ENCODE results near the gene MARCHF10.
"Not testable (repeated sequence)": the region's sequence is repeated elsewhere in the genome, so short reads cannot be mapped to it uniquely, and the experiment has no call there.

The MARCHF10 gene

GRCh38 chr17:62696256-62696655 is 111.9 kb downstream of the MARCHF10 start:
- DNase-seq = no peak

DNA sequence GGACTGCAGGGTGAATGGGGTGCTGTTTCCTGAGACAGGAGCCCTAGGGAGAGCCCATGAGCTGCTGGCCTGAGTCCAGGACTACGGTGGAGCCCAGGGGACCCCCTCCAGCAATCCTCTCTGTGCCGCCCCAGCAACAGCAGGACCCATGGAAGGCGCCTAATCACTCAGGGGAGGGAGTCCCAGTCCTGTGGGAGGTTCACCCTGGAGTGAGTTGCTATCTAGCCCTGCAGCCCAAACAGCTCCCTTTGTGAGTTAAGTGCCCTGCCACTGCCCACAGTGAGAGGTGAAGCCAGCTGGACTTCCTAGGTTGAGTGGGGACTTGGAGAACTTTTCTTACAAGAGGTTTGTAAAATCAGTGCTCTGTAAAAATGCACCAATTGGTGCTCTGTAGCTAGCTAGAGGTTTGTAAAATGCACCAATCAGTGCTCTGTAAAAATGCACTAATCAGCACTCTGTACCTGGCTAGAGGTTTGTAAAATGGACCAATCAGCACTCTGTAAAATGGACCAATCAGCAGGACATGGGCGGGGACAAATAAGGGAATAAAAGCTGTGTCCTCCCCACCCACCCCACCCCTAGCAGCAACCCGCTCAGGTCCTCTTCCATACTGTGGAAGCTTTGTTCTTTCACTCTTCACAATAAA is 112.9 kb downstream of the MARCHF10 start:
- peak; percentile 3 for DNase-seq

DNA sequence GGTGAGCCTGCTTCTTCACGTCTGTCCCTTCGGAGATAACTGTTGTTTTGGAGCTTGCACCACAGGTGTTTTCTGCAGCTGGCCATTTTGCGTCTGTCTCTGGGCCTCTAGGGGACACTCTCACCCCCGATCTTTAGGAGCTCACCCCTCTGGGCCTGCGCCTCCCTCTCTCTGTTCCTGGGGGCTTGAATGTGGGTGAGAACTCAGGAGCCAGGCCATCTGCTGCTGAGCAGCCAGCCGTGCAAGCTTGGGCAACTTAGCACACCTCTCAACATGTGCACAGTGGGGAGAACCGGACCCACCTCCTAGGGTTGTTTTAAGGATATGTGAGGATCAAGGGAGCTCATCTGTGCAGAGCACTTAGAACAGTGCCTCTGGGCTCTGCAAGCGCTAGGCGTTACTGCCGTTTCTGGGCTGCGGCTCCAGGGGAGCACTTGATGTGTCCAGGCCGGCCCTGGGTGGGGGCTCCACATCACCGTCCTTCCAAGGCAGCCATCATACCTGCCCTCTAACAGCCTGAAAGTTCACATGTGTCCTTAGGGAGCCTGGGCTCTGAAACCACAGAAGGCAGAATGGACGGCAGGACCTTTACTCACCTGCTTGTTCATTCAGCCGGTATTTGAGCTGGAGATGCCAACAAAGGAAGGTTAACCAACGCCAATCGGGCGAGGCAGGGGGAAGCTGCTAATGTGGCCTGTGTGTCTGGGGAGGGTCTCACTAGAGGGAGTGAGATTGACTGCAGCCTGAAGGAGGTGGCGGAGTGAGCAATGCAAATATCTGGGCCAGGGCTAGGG is 114.3 kb downstream of the MARCHF10 start:
- no peak for DNase-seq

GRCh38 chr17:62692721-62693431 is 115.2 kb downstream of the MARCHF10 start:
- DNase-seq = peak; percentile 38

DNA sequence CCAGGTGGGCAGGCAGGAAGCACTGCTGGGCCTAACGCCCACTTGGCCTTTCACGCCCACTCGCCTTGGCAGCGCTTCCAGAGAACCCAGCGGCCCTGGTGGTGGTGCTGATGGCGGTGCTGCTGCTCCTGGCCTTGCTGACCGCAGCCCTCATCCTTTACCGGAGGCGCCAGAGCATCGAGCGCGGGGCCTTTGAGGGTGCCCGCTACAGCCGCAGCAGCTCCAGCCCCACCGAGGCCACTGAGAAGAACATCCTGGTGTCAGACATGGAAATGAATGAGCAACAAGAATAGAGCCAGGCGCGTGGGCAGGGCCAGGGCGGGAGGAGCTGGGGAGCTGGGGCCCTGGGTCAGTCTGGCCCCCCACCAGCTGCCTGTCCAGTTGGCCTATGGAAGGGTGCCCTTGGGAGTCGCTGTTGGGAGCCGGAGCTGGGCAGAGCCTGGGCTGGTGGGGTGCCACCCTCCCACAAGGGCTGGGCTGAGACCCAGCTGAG is 115.9 kb downstream of the MARCHF10 start:
- no peak for DNase-seq

GRCh38 chr17:62691589-62691915 is 116.6 kb downstream of the MARCHF10 start:
- DNase-seq = not testable (repeated sequence)

- DNase-seq = no peak
These were observed 117.8 kb downstream of the MARCHF10 start for GRCh38 chr17:62690168-62690897.

DNA sequence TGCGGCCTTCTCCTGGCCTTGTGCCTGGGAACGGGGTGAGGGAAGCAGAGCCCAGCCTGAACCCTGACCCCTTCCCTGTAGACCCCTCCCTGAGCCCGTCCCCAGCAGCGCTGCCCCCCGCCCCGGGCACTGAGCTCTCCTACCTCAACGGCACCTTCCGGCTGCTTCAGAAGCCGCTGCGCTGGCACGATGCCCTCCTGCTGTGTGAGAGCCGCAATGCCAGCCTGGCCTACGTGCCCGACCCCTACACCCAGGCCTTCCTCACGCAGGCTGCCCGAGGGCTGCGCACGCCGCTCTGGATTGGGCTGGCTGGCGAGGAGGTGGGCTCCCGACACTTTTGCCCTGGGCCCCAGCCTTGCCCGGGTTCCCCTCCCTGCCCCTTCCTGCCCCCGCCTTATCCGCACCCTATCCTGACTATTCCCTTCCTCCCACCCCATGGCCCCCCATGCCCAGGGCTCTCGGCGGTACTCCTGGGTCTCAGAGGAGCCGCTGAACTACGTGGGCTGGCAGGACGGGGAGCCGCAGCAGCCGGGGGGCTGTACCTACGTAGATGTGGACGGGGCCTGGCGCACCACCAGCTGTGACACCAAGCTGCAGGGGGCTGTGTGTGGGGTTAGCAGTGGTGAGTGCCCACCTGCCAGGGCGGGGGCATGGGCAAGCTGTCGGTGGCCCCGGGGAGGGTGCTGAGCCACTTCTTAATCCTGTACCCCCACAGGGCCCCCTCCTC is 118.5 kb downstream of the MARCHF10 start:
- DNase-seq = no peak

DNA sequence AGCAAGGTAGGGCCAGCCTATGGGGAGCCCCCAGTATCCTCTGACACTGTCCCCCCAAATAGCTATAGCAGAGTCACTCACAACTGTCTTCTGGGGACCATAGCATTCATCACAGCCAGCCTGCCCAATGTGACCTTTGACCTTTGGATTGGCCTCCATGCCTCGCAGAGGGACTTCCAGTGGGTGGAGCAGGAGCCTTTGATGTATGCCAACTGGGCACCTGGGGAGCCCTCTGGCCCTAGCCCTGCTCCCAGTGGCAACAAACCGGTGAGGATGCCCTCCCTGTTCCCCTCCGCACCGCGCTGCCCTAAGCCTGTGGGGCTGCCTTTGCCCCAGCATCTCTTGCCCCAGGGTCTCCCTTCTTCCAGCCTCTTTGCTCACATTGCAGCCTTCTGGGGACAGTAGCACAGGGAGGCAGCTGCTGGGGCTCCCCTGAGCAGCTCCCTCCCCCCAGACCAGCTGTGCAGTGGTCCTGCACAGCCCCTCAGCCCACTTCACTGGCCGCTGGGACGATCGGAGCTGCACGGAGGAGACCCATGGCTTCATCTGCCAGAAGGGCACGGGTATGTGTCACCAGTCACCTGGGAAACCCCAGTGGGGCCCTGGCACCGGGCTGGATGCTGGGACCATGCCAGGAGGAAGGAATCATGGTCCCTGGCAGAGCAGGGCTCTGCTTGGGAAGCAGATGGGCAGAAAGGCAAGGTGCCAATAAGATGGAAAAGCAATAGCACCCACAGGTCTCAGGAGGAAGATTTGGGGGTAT is 119.5 kb downstream of the MARCHF10 start:
- no peak for DNase-seq

GRCh38 chr17:62687997-62688396 is 120.1 kb downstream of the MARCHF10 start:
- DNase-seq = no peak

- DNase-seq = no peak
These were observed 123.9 kb downstream of the MARCHF10 start for GRCh38 chr17:62684179-62684578.

DNA sequence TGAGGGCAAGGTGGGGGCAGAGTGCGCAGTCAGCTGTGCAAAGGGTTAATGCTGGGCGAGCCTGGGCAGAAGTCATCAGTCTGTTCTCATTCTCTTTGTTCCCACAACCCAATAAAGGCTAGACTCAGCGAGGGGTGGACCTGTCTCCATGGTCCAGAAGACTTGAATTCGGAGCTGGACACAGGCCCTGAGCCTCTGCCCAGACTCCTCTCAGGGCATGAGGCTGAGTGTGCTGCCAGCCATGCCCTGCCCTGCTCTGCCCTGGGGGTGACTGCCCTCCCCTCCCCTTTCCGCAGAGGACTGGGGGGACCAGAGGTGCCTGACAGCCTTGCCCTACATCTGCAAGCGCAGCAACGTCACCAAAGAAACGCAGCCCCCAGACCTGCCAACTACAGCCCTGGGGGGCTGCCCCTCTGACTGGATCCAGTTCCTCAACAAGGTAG is 126.2 kb downstream of the MARCHF10 start:
- DNase-seq = no peak

DNA sequence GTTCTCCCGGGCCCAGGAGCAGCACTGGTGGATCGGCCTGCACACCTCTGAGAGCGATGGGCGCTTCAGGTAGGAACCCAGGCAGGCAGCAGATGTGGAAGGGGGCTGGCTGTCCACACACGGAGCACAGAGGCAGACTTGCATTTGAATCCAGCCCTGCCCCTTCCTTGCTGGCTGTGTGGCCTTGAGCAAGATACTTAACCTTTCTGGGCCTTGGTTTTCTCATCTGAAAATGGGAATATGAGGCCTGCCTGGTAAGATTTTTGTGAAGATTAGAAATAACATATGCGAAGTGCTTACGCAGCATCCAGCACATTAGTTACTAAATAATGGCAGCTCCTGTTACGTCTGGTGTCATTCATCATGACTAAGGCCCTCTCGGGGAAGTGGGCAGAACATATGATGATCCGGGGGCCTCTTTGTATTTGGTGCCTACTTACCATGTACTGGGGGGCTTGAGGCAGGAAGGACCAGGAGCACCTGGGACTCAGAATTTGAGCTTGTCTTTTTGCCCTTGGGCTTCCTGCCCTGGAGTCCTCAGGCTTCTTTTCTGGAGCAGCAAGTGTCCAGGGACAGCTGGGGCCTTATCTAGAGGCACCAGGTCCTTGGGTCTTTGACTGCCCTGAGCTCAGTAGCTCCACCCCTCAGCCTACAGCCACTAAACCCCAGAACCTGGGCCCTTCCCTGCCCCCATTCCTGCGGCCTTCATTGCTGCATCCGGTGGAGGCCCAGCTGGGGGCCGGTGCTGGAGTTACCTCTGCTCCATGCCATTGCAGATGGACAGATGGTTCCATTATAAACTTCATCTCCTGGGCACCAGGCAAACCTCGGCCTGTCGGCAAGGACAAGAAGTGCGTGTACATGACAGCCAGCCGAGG is 126.8 kb downstream of the MARCHF10 start:
- no peak for DNase-seq

DNA sequence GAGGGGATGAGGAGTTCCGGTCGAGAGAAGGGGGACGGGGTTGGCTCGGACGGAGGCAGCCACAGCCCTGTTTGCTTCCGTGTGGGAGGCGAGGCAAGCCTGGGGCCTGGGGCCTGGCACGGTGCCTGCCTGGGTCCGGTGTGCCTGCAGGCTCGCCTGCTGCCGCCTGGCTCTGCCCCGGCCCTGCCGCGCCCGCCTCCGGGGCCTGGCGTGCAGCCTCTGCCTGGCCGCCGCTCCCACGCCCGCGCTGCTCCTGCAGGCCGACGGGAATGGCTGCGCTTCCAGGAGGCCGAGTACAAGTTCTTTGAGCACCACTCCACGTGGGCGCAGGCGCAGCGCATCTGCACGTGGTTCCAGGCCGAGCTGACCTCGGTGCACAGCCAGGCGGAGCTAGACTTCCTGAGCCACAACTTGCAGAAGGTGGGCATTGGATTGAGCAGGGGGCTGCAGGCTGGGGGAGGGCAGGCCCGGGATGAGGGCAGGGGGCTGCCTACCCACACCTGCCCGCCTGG is 127.5 kb downstream of the MARCHF10 start:
- DNase-seq = no peak

DNA sequence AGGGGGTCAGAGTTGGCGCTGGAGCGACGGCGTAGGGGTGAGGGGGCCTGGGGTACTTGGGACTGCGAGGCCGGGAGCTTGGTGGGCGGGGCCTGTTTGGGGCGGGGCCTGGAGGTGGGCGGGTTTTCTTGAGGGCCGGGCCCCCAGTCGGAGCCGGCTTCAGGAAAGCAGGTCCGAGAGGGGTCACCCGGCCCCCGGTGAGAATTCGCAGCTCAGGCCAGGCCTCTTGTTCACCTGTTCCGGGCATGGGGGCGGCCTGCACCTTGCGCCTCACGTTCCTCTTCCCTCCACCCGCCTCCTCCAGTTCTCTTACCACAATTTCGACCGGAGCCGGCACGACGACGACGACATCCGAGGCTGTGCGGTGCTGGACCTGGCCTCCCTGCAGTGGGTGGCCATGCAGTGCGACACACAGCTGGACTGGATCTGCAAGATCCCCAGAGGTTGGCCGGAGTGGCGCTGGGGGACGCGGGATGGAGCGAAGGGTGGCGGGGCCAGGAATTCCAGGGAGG is 128.2 kb downstream of the MARCHF10 start:
- DNase-seq = no peak

- DNase-seq = no peak
These were observed 129.7 kb downstream of the MARCHF10 start for GRCh38 chr17:62678214-62678919.

- no peak for DNase-seq
These were observed 131.0 kb downstream of the MARCHF10 start for GRCh38 chr17:62676952-62677596.

- no peak for DNase-seq
These were observed 131.7 kb downstream of the MARCHF10 start for GRCh38 chr17:62676231-62676943.

Measured in eye (tissue), 1 donor.